ENCODE results near the gene CENPC.
"Not testable (repeated sequence)": the region's sequence is repeated elsewhere in the genome, so short reads cannot be mapped to it uniquely, and the experiment has no call there.

CENPC gene

DNA sequence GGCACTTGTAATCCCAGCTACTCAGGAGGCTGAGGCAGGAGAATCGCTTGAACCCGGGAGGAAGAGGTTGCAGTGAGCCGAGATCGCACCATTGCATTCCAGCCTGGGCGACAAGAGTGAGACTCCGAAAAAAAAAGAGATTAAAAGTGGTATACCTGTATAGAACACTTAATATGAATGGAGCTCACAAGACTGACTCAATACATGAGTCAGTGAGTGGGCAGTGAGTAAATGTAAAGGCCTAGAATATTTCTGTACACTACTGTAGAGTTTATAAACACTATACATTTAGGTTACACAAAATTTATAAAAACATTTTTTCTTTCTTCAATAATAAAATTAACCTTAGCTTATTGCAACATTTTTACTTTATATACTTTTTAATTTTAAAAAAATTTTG is 93.8 kb downstream of the CENPC start:
- TF ChIP-seq JUND (IDR thresholded peaks at IDR 0.05; ENCODE audit: low read depth) = no peak
- no peak for DNase-seq (ENCODE audit: low read depth in 1 of 2, low spot score in 1 of 2)
- in situ Hi-C loops (cut with HindIII; ENCODE audit: low pct_unique_long_range_greater_than_20kb, low sequenced_read_pairs) = no loop called here

GRCh38 chr4:67448621-67449020 is 96.7 kb downstream of the CENPC start:
- TF ChIP-seq JUND (IDR thresholded peaks at IDR 0.05; ENCODE audit: low read depth) = no peak
- in situ Hi-C loops (cut with HindIII; ENCODE audit: low pct_unique_long_range_greater_than_20kb, low sequenced_read_pairs) = no loop called here
- DNase-seq (ENCODE audit: low read depth in 1 of 2, low spot score in 1 of 2) = no peak

DNA sequence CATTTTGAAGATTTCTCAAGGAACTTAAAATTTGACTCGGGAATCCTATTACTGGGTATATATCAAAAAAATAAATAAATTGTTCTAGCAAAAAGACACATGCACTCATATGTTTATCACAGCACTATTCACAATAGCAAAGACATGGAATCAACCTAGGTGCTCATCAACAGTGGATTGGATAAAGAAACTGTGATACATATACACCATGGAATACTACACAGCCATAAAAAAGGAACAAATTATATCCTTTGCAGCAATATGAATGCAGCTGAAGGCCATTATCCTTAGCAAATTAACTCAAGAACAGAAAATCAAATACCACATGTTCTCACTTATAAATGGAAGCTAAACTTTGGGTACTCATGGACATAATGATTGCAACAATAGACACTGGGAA is 97.4 kb downstream of the CENPC start:
- no peak for DNase-seq (ENCODE audit: low read depth in 1 of 2, low spot score in 1 of 2)
- in situ Hi-C loops (cut with HindIII; ENCODE audit: low pct_unique_long_range_greater_than_20kb, low sequenced_read_pairs) = no loop called here
- TF ChIP-seq JUND (IDR thresholded peaks at IDR 0.05; ENCODE audit: low read depth) = no peak

DNA sequence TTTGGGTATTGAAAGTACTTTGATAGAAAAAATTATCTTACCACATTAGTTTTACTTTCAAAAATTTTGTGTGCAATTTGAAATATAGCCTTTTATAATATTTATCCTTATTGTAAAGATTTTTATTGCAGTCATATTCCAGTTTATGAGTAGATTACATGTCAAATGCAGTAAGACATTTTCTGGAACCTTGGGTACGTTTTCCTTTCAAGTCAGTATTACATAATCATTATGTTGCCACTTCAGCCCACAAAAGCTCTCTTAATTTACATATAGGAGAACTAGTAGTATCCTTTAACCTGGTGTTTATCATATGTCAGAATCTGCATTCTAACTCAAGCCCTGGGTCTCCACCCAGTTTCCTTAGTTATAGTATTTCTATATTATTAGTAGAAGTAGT is 98.5 kb downstream of the CENPC start:
- no peak for DNase-seq (ENCODE audit: low read depth in 1 of 2, low spot score in 1 of 2)
- TF ChIP-seq JUND (IDR thresholded peaks at IDR 0.05; ENCODE audit: low read depth) = no peak
- in situ Hi-C loops (cut with HindIII; ENCODE audit: low pct_unique_long_range_greater_than_20kb, low sequenced_read_pairs) = no loop called here

GRCh38 chr4:67445881-67446280 is 99.4 kb downstream of the CENPC start:
- in situ Hi-C loops (cut with HindIII; ENCODE audit: low pct_unique_long_range_greater_than_20kb, low sequenced_read_pairs); DNase-seq (ENCODE audit: low read depth in 1 of 2, low spot score in 1 of 2): not testable (repeated sequence)

GRCh38 chr4:67438975-67439374 is 106.3 kb downstream of the CENPC start:
- DNase-seq (ENCODE audit: low read depth in 1 of 2, low spot score in 1 of 2) = no peak
- in situ Hi-C loops (cut with HindIII; ENCODE audit: low pct_unique_long_range_greater_than_20kb, low sequenced_read_pairs) = no loop called here
- TF ChIP-seq JUND (IDR thresholded peaks at IDR 0.05; ENCODE audit: low read depth) = no peak

- DNase-seq (ENCODE audit: low read depth in 1 of 2, low spot score in 1 of 2) = no peak
- TF ChIP-seq JUND (IDR thresholded peaks at IDR 0.05; ENCODE audit: low read depth) = no peak
- in situ Hi-C loops (cut with HindIII; ENCODE audit: low pct_unique_long_range_greater_than_20kb, low sequenced_read_pairs) = no loop called here
These were observed 107.2 kb downstream of the CENPC start for GRCh38 chr4:67437974-67438713.

DNA sequence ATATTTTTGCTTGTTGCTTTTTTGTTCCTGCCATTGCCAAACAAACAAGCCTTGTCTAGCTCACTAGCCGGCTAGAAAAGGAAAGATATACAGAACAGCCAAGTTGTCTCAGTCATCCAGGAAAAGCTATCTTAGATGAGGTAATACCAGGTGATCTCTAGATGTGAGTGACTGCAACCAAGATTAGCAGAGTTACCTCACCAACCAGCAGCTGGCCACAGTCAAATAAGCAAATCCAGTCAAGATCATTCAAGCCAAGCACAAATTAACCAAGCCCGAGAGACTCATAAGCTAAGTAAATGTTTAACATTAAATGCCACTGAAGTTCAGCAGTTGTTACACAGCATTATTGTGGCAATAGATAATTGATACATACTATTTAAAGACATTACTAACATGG is 108.6 kb downstream of the CENPC start:
- DNase-seq (ENCODE audit: low read depth in 1 of 2, low spot score in 1 of 2) = no peak
- TF ChIP-seq JUND (IDR thresholded peaks at IDR 0.05; ENCODE audit: low read depth) = no peak
- in situ Hi-C loops (cut with HindIII; ENCODE audit: low pct_unique_long_range_greater_than_20kb, low sequenced_read_pairs) = no loop called here

DNA sequence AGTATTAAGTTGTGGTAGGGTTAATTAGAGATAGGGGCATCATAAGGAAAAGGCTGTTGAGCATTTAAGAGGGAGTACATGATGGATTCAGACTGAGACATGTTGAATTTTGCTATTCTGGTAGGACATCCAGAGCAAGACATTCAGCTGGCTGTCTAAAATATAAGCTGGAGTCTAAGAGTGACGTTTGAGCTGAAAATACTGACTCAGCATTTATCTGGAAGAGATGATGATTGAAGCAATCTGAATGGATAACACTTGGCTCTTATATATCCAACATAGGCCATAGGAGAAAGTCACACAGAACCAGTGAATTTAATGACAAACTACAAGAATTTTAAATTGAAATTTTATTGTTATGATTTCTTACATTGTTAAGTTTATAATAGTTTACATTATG is 114.3 kb downstream of the CENPC start:
- in situ Hi-C loops (cut with HindIII; ENCODE audit: low pct_unique_long_range_greater_than_20kb, low sequenced_read_pairs) = no loop called here
- no peak for TF ChIP-seq JUND (IDR thresholded peaks at IDR 0.05; ENCODE audit: low read depth)
- DNase-seq (ENCODE audit: low read depth in 1 of 2, low spot score in 1 of 2) = no peak

DNA sequence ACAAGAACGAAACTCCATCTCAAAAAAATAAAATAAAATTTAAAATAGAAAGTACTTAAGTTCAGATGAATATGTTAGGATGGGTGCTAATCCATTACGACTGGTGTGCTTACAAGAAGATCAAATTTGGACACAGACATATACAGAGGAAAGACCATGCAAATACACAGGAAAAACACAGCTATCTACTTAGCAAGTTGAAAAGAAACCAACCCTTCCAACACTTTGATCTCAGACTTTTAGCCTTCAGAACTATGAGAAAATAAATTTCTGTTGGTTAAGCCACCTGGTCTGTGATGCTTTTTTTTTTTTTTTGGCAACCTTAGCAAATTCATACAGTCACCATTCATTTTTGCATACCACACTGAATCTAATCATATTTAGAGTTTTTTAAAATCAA is 116.5 kb downstream of the CENPC start:
- DNase-seq (ENCODE audit: low read depth in 1 of 2, low spot score in 1 of 2) = no peak
- in situ Hi-C loops (cut with HindIII; ENCODE audit: low pct_unique_long_range_greater_than_20kb, low sequenced_read_pairs) = no loop called here

More for the DNA sequence above, 116.5 kb downstream of the CENPC start:
- no peak for TF ChIP-seq JUND (IDR thresholded peaks at IDR 0.05; ENCODE audit: low read depth)

Data from T47D (cell line).